ENCODE results near the gene EOLA2.

Gene EOLA2

DNA sequence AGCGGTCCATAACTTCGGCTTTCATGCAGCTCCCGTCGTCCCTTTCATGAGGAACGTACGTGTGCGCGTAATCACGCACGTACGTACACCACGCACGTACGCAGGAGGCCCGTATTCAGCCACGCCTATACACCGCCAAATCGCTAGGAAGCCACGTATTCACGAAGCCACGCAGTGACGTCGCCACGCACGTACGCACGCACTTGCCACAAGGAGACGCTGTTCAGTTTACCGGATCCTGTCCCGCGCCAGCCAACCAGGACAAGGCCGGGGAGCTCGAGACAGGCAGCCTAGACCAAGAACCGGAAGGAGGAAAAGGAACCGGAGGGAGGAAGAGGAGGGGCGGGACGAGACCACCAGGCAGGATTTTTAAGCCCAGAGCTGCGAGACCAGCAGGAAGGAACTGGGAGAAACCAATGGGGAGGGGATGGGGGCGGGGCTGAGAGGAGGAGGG lies at the start of gene EOLA2:
Gene EOLA2, minus strand, starts transcription at position 65 of the 454 bp plus-strand sequence. CDS start 4,617 bp downstream, outside the sequence.
- TF ChIP-seq, protein P1, sequence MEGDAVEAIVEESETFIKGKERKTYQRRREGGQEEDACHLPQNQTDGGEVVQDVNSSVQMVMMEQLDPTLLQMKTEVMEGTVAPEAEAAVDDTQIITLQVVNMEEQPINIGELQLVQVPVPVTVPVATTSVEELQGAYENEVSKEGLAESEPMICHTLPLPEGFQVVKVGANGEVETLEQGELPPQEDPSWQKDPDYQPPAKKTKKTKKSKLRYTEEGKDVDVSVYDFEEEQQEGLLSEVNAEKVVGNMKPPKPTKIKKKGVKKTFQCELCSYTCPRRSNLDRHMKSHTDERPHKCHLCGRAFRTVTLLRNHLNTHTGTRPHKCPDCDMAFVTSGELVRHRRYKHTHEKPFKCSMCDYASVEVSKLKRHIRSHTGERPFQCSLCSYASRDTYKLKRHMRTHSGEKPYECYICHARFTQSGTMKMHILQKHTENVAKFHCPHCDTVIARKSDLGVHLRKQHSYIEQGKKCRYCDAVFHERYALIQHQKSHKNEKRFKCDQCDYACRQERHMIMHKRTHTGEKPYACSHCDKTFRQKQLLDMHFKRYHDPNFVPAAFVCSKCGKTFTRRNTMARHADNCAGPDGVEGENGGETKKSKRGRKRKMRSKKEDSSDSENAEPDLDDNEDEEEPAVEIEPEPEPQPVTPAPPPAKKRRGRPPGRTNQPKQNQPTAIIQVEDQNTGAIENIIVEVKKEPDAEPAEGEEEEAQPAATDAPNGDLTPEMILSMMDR (IDR thresholded peaks at IDR 0.05; ENCODE audit: low read depth, low read length), result peak; percentile 58
- peak within 1 kb of the TSS; percentile 79 for H3K4me3 ChIP-seq (ENCODE audit: low read depth, low read length)
- in situ Hi-C loops (cut with HindIII; ENCODE audit: low sequenced_read_pairs), result no loop called here
- peak; percentile 98 for DNase-seq (ENCODE audit: low read depth, low spot score)

DNA sequence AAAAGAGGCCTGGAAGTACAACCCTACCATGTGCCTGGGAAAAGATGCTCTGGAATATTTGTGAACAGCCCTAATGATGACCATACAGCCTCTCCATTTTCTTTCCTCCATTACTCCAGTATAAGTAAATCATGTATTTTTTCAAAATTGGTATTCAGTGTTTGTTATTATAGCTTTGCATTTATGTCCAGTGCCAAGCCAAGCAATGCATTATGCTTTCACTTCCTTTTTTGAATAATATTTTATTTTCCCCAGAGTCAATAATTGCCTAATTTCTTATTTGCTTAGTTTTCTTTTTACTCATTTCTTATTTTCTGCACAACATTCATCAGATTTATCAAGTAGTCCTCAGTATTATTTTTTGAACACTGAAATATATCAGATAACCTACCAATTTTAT lies 49.3 kb upstream of the EOLA2 start:
- in situ Hi-C loops (cut with HindIII; ENCODE audit: low sequenced_read_pairs), result no loop called here
- no peak overlapping the region for H3K4me3 ChIP-seq (ENCODE audit: low read depth, low read length)
- no peak for DNase-seq (ENCODE audit: low read depth, low spot score)
- TF ChIP-seq, protein P1 (IDR thresholded peaks at IDR 0.05; ENCODE audit: low read depth, low read length), result no peak

DNA sequence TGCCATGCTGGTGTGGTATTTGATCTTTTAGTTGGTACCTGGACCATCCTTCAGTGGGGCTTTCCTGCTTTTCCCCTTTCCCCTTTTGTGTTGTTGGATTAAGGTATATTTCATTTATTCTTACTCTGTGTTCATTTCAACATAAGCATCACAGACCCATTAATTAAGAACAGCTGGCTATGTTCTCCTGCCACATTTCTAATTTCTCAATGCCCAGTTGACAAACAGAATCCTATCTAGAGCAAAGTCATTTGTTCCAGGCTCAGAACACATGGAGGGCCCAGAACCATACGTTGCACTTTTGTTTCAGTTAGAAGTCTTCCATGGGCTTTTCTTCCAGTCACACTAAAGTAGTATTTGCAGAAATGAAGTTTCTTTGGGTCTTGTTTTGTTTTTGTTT lies 46.1 kb upstream of the EOLA2 start:
- H3K4me3 ChIP-seq (ENCODE audit: low read depth, low read length), result no peak overlapping the region
- in situ Hi-C loops (cut with HindIII; ENCODE audit: low sequenced_read_pairs), result no loop called here
- TF ChIP-seq, protein P1 (IDR thresholded peaks at IDR 0.05; ENCODE audit: low read depth, low read length), result no peak

DNA sequence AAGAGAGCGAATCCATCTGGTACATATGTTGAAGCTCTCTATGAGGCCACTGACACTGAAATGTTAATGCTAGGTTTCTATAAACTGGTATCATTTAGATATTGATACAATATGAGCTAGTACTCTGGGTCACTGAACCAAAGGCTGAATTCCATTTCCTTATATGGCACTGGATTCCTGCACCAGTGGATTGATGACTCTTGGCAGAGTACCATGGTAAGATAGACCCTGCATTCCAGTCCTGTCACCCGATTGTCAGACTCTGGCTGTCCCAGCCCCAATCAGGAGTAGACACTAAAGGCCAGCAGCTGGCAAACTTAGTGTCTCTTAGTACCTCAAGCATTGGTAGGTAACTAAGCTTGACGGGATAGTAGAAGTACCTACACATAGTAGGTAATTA lies 44.0 kb upstream of the EOLA2 start:
- TF ChIP-seq, protein P1 (IDR thresholded peaks at IDR 0.05; ENCODE audit: low read depth, low read length), result no peak
- no peak overlapping the region for H3K4me3 ChIP-seq (ENCODE audit: low read depth, low read length)
- DNase-seq (ENCODE audit: low read depth, low spot score), result no peak
- in situ Hi-C loops (cut with HindIII; ENCODE audit: low sequenced_read_pairs), result no loop called here

More for the DNA sequence above, 46.1 kb upstream of the EOLA2 start:
- no peak for DNase-seq (ENCODE audit: low read depth, low spot score)

DNA sequence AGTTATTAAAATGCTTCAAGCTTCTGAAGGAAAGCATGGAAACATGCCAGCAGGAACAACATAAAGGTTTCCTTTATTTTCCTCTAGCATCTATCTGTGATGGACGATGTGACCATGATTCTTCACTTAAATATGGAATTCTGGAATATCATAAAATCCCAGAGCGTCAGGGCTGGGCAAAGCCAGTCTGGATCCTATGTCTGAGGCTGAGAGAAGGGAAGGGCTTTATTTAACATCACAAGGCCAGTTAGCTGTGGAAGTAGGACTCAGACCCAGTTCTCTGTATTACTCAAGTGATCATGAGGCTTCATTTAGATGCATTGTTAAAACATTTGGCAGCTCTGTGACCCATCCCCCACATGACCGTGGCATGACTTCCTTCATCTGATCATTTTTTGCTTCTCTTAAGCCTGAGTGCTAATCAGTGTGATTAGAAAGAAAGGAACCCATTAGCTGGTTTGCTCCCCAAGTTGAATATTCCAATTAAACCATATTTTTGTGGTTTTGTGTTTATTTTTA lies 40.9 kb upstream of the EOLA2 start:
- DNase-seq (ENCODE audit: low read depth, low spot score), result no peak
- in situ Hi-C loops (cut with HindIII; ENCODE audit: low sequenced_read_pairs), result no loop called here
- TF ChIP-seq, protein P1 (IDR thresholded peaks at IDR 0.05; ENCODE audit: low read depth, low read length), result no peak
- no peak overlapping the region for H3K4me3 ChIP-seq (ENCODE audit: low read depth, low read length)

DNA sequence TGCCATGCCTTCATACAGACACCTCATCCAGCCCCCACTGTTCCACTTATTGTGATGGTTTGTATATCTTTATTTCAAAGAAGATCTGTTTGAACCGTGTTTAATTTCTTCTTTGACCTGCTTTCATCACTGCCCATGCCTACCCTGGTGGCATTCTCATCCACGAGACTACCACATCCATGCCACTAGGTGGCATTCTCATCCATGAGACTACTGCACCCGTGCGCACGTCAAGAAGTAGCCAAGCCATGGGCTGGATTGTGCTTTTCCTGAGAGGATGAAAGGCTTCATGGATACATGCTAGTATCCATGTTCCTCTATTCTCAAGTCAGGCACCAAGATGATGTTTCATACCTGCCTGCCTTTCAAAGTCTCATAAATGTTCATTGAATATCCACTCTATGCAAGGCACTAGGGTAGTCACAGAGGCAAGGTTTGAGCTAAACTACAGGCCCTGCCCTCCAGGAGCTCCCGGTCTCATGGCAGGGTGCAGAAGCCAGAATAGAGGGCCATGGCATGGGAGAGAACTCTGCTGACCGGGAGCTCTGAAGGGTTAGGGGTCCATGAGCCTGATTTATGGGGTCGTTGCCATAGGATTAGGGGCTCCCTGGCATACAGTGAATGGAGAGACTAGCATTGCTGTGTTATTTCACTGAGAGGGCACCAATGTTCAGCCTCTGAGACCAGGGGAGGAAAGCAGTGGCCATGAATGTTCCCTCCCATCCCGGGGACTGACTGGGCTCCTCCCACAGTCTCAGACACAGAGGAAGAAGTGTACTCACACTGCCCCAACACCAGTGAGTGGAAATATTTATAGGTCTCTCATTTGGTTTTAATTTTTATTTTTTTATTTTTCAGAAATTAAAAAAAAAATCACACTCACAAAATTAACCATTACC lies 24.8 kb upstream of the EOLA2 start:
- TF ChIP-seq, protein P1 (IDR thresholded peaks at IDR 0.05; ENCODE audit: low read depth, low read length), result peak; percentile 68
- in situ Hi-C loops (cut with HindIII; ENCODE audit: low sequenced_read_pairs), result no loop called here
- DNase-seq (ENCODE audit: low read depth, low spot score), result peak; percentile 62
- H3K4me3 ChIP-seq (ENCODE audit: low read depth, low read length), result no peak overlapping the region

Measured in astrocyte of the spinal cord (primary cell).